Peyer's patch (tissue), 4 donors: ENCODE results near the gene ALPI.

Experiments used
- POLR2A ChIP-seq, 2 donors: fragments of 450-650 bp; IDR thresholded peaks; one replicate each; pipeline ENCODE4 v1.5.1; 2017; ENCODE audit warnings: antibody characterized with exemption in 2 of 2, mild to moderate bottlenecking in 2 of 2, moderate library complexity in 2 of 2
- TF ChIP-seq, protein P1 (sequence below), 6 experiments: fragments of 450-650 bp in 4 of 6; fragments of 200-600 bp in 2 of 6; sonication (generic) in 1 of 6; IDR thresholded peaks; one replicate each; pipeline ENCODE4 v1.5.1; 2017 to 2019; ENCODE audit warnings: antibody characterized with exemption in 6 of 6, mild to moderate bottlenecking in 3 of 6, moderate library complexity in 1 of 6

DNA sequence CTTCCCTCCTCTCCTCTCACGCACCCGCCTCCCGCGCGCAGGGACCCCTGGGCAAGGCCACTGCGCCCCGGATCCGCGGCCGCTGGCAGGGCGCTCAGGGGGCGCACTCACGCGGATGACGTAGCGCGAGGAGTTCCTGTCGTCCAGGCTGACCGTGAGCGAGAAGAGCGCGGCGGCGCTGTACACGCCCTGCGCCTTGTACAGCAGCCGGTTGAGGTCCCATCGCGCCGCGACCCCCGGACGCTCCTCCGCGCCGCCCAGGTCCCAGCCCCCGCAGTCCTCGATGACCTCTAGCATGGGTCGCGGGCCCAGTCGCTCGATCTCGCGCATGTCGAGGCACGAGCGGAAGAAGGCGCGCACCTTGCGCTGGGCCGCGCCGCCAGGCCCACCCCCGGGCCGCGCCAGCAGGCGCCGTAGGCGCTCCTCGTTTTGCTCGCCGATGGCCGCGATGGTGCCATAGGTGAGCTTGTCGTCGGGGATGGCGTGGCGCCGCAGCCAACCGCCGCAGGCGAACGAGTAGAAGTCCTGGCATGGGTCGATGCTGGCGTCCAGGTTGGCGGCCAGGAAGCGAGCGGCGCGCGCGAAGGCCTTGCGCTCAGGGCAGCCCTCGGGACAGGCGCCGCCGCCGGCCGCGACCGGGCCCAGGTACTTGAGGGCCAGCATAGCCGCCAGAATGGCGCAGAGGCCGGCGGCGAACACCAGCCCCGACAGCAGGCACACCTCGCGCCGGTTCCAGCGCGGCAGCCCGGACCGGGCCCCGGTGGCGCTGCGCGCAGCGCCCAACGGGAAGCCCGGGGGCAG lies 30.0 kb downstream of the ALPI start:
- TF ChIP-seq, protein P1, sequence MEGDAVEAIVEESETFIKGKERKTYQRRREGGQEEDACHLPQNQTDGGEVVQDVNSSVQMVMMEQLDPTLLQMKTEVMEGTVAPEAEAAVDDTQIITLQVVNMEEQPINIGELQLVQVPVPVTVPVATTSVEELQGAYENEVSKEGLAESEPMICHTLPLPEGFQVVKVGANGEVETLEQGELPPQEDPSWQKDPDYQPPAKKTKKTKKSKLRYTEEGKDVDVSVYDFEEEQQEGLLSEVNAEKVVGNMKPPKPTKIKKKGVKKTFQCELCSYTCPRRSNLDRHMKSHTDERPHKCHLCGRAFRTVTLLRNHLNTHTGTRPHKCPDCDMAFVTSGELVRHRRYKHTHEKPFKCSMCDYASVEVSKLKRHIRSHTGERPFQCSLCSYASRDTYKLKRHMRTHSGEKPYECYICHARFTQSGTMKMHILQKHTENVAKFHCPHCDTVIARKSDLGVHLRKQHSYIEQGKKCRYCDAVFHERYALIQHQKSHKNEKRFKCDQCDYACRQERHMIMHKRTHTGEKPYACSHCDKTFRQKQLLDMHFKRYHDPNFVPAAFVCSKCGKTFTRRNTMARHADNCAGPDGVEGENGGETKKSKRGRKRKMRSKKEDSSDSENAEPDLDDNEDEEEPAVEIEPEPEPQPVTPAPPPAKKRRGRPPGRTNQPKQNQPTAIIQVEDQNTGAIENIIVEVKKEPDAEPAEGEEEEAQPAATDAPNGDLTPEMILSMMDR (IDR thresholded peaks at IDR 0.05), result no peak
- no peak for TF ChIP-seq POLR2A (IDR thresholded peaks at IDR 0.05)
